HCT116 (cell line): ENCODE measurements around the gene SERGEF. TPM values are rescaled to one million over a fixed set of nuclear protein-coding genes. Genes with fewer than 3 reads are reported as not detected.

ENCODE experiments used
- ATAC-seq: fragments of 200-7000 bp; cut with Tn5 transposase; 2 replicates; pipeline ENCODE4 v1.9.1; 2020; ENCODE audit warnings: mild to moderate bottlenecking, moderate library complexity
- BruUV-seq: library from RNA; stranded (reverse); fragments of 400-500 nt; replicated peaks from 2 replicates; lab custom pipeline; 2021; lab: Mats Ljungman, UMichigan
- CTCF ChIA-PET: fragments of 300-600 bp; sonication (Branson Sonifier 250); formaldehyde crosslinking; loops from one replicate; lab custom pipeline; 2021; ENCODE audit warnings: antibody characterized with exemption; lab: Charles Lee
- POLR2A ChIA-PET: fragments of 300-600, 350-600 bp; sonication (Branson Sonifier 250); formaldehyde crosslinking; loops from one replicate; lab custom pipeline; 2021; ENCODE audit warnings: antibody characterized with exemption; lab: Charles Lee
- RAD21 ChIA-PET, 2 experiments: fragments of 300-600 bp; sonication (Branson Sonifier 250); formaldehyde crosslinking; loops; one replicate each; lab custom pipeline; 2023; ENCODE audit warnings: low total read pairs in 2 of 2; ENCODE audit not compliant: uncharacterized antibody in 2 of 2, unreplicated experiment in 2 of 2, low non-redundant PET in 1 of 2; lab: Charles Lee
- DNase-seq: peaks from one replicate; pipeline ENCODE4 v3.0.0-alpha.2; 2010; ENCODE audit warnings: low read depth, low spot score
- H2AFZ ChIP-seq: fragments of 200-600 bp; shearing (Covaris generic), sonication (generic); 2 replicates; pipeline ENCODE4 v1.6.1; 2017; ENCODE audit warnings: low read depth, mixed run types, mixed read lengths, antibody characterized with exemption, low read length; ENCODE audit not compliant: poor library complexity, severe bottlenecking
- H3K27ac ChIP-seq: 2 replicates; pipeline ENCODE4 v1.5.1; 2012; ENCODE audit warnings: low read depth, low read length
- H3K27me3 ChIP-seq: fragments of 200-600 bp; sonication (generic); 2 replicates; pipeline ENCODE4 v1.6.1; 2016; ENCODE audit warnings: mixed run types, low read length, mixed read lengths; ENCODE audit not compliant: insufficient read depth
- H3K36me3 ChIP-seq, 2 experiments: fragments of 200-500 bp in 1 of 2; fragments of 200-600 bp in 1 of 2; sonication (Bioruptor generic) in 1 of 2; sonication (generic) in 1 of 2; 2 replicates each; pipeline versions ENCODE4 v1.5.1 to v1.6.1; 2014 to 2016; ENCODE audit warnings: low read length in 2 of 2, inconsistent platforms in 1 of 2, mixed read lengths in 1 of 2, mixed run types in 1 of 2; ENCODE audit not compliant: insufficient read depth in 2 of 2, control insufficient read depth in 1 of 2
- H3K4me1 ChIP-seq, 2 experiments: fragments of 200-600 bp in 1 of 2; sonication (generic) in 1 of 2; 2 replicates each; pipeline versions ENCODE4 v1.5.1 to v1.6.1; 2012 to 2017; ENCODE audit warnings: low read length in 2 of 2, inconsistent platforms in 1 of 2, mild to moderate bottlenecking in 1 of 2, mixed read lengths in 1 of 2, mixed run types in 1 of 2, moderate library complexity in 1 of 2; ENCODE audit not compliant: insufficient read depth in 2 of 2, control insufficient read depth in 1 of 2
- H3K4me2 ChIP-seq: fragments of 200-600 bp; sonication (generic); 2 replicates; pipeline ENCODE4 v1.6.1; 2017; ENCODE audit warnings: mixed run types, low read length, mixed read lengths
- H3K4me3 ChIP-seq, 2 experiments: fragments of 200-600 bp in 1 of 2; sonication (generic) in 1 of 2; replicated peaks in 1 of 2; 2 replicates each; pipeline ENCODE4 v1.5.1; 2011 to 2016; ENCODE audit warnings: low read length in 2 of 2, control low read depth in 1 of 2, low read depth in 1 of 2, mild to moderate bottlenecking in 1 of 2, mixed read lengths in 1 of 2, mixed run types in 1 of 2
- H3K79me2 ChIP-seq: fragments of 200-600 bp; sonication (generic); 2 replicates; pipeline ENCODE4 v1.6.1; 2017; ENCODE audit warnings: mild to moderate bottlenecking, mixed run types, low read length, moderate library complexity, mixed read lengths; ENCODE audit not compliant: insufficient read depth
- H3K9ac ChIP-seq: fragments of 200-600 bp; sonication (generic); 2 replicates; pipeline ENCODE4 v1.6.1; 2016; ENCODE audit warnings: low read length, mixed read lengths
- H3K9me2 ChIP-seq: fragments of 200-600 bp; sonication (generic), shearing (Covaris generic); 2 replicates; pipeline ENCODE4 v1.6.1; 2017; ENCODE audit warnings: mixed run types, mild to moderate bottlenecking, moderate library complexity; ENCODE audit not compliant: insufficient read depth
- H3K9me3 ChIP-seq, 2 experiments: fragments of 200-500 bp in 1 of 2; fragments of 200-600 bp in 1 of 2; sonication (Bioruptor generic) in 1 of 2; sonication (generic) in 1 of 2; 2 replicates each; pipeline ENCODE4 v1.6.1; 2014 to 2017; ENCODE audit warnings: low read length in 2 of 2, mixed read lengths in 2 of 2, inconsistent platforms in 1 of 2, low read depth in 1 of 2, mild to moderate bottlenecking in 1 of 2, mixed run types in 1 of 2, moderate library complexity in 1 of 2; ENCODE audit not compliant: control insufficient read depth in 1 of 2, insufficient read depth in 1 of 2
- H4K20me1 ChIP-seq: fragments of 200-600 bp; sonication (generic), shearing (Covaris generic); 2 replicates; pipeline ENCODE4 v1.6.1; 2017; ENCODE audit warnings: mixed run types, mild to moderate bottlenecking, moderate library complexity; ENCODE audit not compliant: insufficient read depth
- FOSL1 ChIP-seq: IDR thresholded peaks from 2 replicates; pipeline ENCODE4 v1.6.1; 2012; ENCODE audit warnings: low read depth
- JUND ChIP-seq: IDR thresholded peaks from 2 replicates; pipeline ENCODE4 v1.6.1; 2012
- MAX ChIP-seq: IDR thresholded peaks from 2 replicates; pipeline ENCODE4 v1.6.1; 2012
- POLR2AphosphoS5 ChIP-seq: IDR thresholded peaks from 2 replicates; pipeline ENCODE4 v1.6.1; 2011; ENCODE audit warnings: mild to moderate bottlenecking, low read depth, low read length, moderate library complexity
- RAD21 ChIP-seq: IDR thresholded peaks from 2 replicates; pipeline ENCODE4 v1.6.1; 2012; ENCODE audit warnings: low read depth, mild to moderate bottlenecking
- REST ChIP-seq: IDR thresholded peaks from 2 replicates; pipeline ENCODE4 v1.6.1; 2012; ENCODE audit warnings: low read depth
- ZFX ChIP-seq: fragments of 450-650 bp; IDR thresholded peaks from 2 replicates; pipeline ENCODE4 v1.6.1; 2017
- intact Hi-C: fragments of 100-400 bp; cut with micrococcal nuclease; formaldehyde crosslinking; loops from 2 replicates; pipeline ENCODE4 v1.10.0; 2022
- total RNA-seq: library from RNA; stranded (reverse); gene quantifications from one replicate; pipeline ENCODE4 v1.2.1, GENCODE V29; 2021; ENCODE audit not compliant: unreplicated experiment
- TF ChIP-seq, protein P1 (sequence below): IDR thresholded peaks from 2 replicates; pipeline ENCODE4 v1.6.1; 2011; ENCODE audit warnings: mild to moderate bottlenecking, low read length, moderate library complexity; ENCODE audit not compliant: insufficient replicate concordance; ENCODE audit errors: extremely low read depth

SERGEF gene
- total RNA-seq, 1 experiment from 2014 or later = 32.8 TPM

DNA sequence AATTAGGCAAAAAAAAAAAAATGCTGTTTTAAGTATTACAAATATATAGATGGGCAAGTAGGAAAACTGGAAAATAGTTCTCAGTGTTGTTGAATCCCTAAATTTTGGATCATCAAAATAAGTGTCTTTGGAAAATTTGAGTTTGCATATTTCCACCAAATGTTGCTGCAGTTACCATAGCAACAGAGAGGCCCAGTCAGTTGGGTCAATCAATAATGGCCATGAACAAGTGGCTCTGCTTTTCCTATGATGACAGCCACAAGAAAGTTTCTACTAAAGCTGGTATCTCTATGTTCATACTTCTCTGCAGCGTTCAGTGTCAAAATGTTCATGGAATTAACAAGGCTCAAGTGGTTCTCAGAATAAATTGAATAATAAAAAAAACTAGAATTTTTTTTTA is 79.1 kb downstream of the SERGEF start:
- H3K9me2 ChIP-seq = no peaks in the 10 kb centered on the region
- H3K9ac ChIP-seq = no peak overlapping the region
- CTCF ChIA-PET = no interaction called here
- RAD21 ChIA-PET = no interaction called here
- intact Hi-C loops = no loop called here
- POLR2A ChIA-PET = no interaction called here
- no peaks in the 10 kb centered on the region for H3K9me3 ChIP-seq
- H3K4me1 ChIP-seq = no peaks in the 10 kb centered on the region
- ATAC-seq = no peak
- TF ChIP-seq ZFX = no peak
- TF ChIP-seq JUND = no peak
- TF ChIP-seq MAX = no peak
- TF ChIP-seq REST = no peak
- TF ChIP-seq FOSL1 = no peak
- TF ChIP-seq RAD21 = no peak
- TF ChIP-seq, protein P1, sequence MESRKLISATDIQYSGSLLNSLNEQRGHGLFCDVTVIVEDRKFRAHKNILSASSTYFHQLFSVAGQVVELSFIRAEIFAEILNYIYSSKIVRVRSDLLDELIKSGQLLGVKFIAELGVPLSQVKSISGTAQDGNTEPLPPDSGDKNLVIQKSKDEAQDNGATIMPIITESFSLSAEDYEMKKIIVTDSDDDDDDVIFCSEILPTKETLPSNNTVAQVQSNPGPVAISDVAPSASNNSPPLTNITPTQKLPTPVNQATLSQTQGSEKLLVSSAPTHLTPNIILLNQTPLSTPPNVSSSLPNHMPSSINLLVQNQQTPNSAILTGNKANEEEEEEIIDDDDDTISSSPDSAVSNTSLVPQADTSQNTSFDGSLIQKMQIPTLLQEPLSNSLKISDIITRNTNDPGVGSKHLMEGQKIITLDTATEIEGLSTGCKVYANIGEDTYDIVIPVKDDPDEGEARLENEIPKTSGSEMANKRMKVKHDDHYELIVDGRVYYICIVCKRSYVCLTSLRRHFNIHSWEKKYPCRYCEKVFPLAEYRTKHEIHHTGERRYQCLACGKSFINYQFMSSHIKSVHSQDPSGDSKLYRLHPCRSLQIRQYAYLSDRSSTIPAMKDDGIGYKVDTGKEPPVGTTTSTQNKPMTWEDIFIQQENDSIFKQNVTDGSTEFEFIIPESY = no peak
- TF ChIP-seq POLR2AphosphoS5 = no peak
- TF ChIP-seq, all 23 proteins: peak for 0
- H2AFZ ChIP-seq = no peak overlapping the region
- H3K27ac ChIP-seq = no peak overlapping the region
- no peaks in the 10 kb centered on the region for H3K36me3 ChIP-seq
- H3K79me2 ChIP-seq = no peaks in the 10 kb centered on the region
- no peak overlapping the region for H3K4me2 ChIP-seq
- no peaks in the 10 kb centered on the region for H3K27me3 ChIP-seq
- H3K4me3 ChIP-seq = no peak overlapping the region
- BruUV-seq = no TSS peak
- H4K20me1 ChIP-seq = no peaks in the 10 kb centered on the region
- DNase-seq = no peak
